C4-2B (cell line): Measurements from ENCODE around the gene DLG2.

Experiments
- ZFX ChIP-seq: fragments of 450-650 bp; IDR thresholded peaks from 2 replicates; pipeline ENCODE4 v1.6.1; 2017
- TF ChIP-seq, protein P1 (sequence below): fragments of 450-650 bp; conservative IDR thresholded peaks from 2 replicates; pipeline ENCODE4 v1.5.1; 2017; ENCODE audit warnings: mild to moderate bottlenecking

DNA sequence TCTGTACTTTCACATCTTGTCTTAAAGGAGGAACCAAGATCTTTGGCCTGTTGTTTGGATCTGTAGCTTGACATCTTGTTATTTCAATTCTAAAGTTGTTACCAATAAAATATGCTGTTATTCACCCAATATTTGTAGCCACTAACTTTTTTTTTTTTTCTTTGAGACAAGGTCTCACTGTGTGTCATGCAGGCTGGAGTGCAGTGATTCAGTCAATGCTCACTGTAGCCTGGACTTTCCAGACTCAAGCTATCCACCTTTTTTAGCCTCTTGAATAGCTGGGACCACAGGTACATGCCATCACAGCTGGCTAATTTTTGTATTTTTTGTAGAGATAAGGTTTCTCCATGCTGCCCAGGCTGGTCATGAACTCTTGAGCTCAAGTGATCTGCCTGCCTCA is 769.4 kb downstream of the DLG2 start:
- TF ChIP-seq, protein P1, sequence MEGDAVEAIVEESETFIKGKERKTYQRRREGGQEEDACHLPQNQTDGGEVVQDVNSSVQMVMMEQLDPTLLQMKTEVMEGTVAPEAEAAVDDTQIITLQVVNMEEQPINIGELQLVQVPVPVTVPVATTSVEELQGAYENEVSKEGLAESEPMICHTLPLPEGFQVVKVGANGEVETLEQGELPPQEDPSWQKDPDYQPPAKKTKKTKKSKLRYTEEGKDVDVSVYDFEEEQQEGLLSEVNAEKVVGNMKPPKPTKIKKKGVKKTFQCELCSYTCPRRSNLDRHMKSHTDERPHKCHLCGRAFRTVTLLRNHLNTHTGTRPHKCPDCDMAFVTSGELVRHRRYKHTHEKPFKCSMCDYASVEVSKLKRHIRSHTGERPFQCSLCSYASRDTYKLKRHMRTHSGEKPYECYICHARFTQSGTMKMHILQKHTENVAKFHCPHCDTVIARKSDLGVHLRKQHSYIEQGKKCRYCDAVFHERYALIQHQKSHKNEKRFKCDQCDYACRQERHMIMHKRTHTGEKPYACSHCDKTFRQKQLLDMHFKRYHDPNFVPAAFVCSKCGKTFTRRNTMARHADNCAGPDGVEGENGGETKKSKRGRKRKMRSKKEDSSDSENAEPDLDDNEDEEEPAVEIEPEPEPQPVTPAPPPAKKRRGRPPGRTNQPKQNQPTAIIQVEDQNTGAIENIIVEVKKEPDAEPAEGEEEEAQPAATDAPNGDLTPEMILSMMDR, result no peak
- TF ChIP-seq ZFX, result no peak
